Activated naive CD4-positive, alpha-beta T cell treated with anti-CD3 and anti-CD28 coated beads for 36 hours (primary cell): ENCODE data around the gene MICAL3. TPM values are rescaled to one million over a fixed set of nuclear protein-coding genes. Genes with fewer than 3 reads are reported as not detected.
"Not testable (repeated sequence)": the region's sequence is repeated elsewhere in the genome, so short reads cannot be mapped to it uniquely, and the experiment has no call there.

Experiments
- CTCF ChIA-PET: fragments of 350-600 bp; sonication (Branson Sonifier 250); formaldehyde crosslinking; loops from one replicate; lab custom pipeline; 2021; ENCODE audit warnings: antibody characterized with exemption; lab: Charles Lee
- DNase-seq: peaks from one replicate; pipeline ENCODE4 v3.0.0-alpha.2; 2020
- H3K27ac Mint-ChIP-seq: one replicate; pipeline ENCODE4 v1.8.0; 2021; ENCODE audit warnings: mild to moderate bottlenecking, mixed read lengths
- H3K27me3 Mint-ChIP-seq: one replicate; pipeline ENCODE4 v1.8.0; 2021; ENCODE audit warnings: low read depth, mixed read lengths
- H3K36me3 Mint-ChIP-seq: one replicate; pipeline ENCODE4 v1.8.0; 2021; ENCODE audit warnings: low read depth, mixed read lengths
- H3K4me1 Mint-ChIP-seq: one replicate; pipeline ENCODE4 v1.8.0; 2021; ENCODE audit warnings: low read depth, mixed read lengths
- H3K4me3 Mint-ChIP-seq: one replicate; pipeline ENCODE4 v1.8.0; 2021; ENCODE audit warnings: mild to moderate bottlenecking, moderate library complexity, mixed read lengths
- H3K9me3 Mint-ChIP-seq: one replicate; pipeline ENCODE4 v1.8.0; 2021; ENCODE audit warnings: mixed read lengths
- intact Hi-C: fragments of 100-400 bp; cut with micrococcal nuclease; formaldehyde crosslinking; loops from one replicate; pipeline ENCODE4 v1.15.1; 2023
- total RNA-seq, 2 experiments: library from RNA; stranded (reverse); gene quantifications; one replicate each; pipeline ENCODE4 v1.2.3, GENCODE V29; 2021

MICAL3 gene
- total RNA-seq, 2 experiments from 2014 or later, result 21.0 to 25.8 TPM

GRCh38 chr22:17772249-17772957, 252.0 kb downstream of the MICAL3 start:
- H3K27me3 Mint-ChIP-seq, result no peaks in the 10 kb centered on the region
- H3K4me1 Mint-ChIP-seq, result peaks cover 77% of the 10 kb centered on the region
- intact Hi-C loops, result loop anchor here (5.0 kb wide), 1 partner anchor 685 kb away; no protein-coding TSS in a partner anchor
- H3K4me3 Mint-ChIP-seq, result peak overlapping the region; percentile 82
- DNase-seq, result no peak
- no peaks in the 10 kb centered on the region for H3K9me3 Mint-ChIP-seq
- H3K36me3 Mint-ChIP-seq, result no peaks in the 10 kb centered on the region
- CTCF ChIA-PET, result interaction anchor here (1.6 to 3.0 kb wide), 5 partner anchors 9 to 303 kb away, joined by 3 to 15 read pairs (median 7); no protein-coding TSS in a partner anchor
- H3K27ac Mint-ChIP-seq, result no peak overlapping the region

- Mint-ChIP-seq H3K9me3 (no peaks in the 10 kb centered on the region), H3K4me1 (peaks cover 61% of the 10 kb centered on the region), H3K36me3 (no peaks in the 10 kb centered on the region), H3K27ac (no peak overlapping the region), H3K27me3 (no peaks in the 10 kb centered on the region), H3K4me3 (no peak overlapping the region)
- CTCF ChIA-PET, result interaction anchor here (0.7 to 1.3 kb wide), 4 partner anchors 10 to 28 kb away, joined by 3 to 5 read pairs (median 3); no protein-coding TSS in a partner anchor
- peak; percentile 32 for DNase-seq
- intact Hi-C loops, result loop anchor here (5.0 kb wide), 1 partner anchor 683 kb away; no protein-coding TSS in a partner anchor
Observed at GRCh38 chr22:17770180-17771077, 253.9 kb downstream of the MICAL3 start.

GRCh38 chr22:17769716-17770082, 254.7 kb downstream of the MICAL3 start:
- no peak overlapping the region for H3K27ac Mint-ChIP-seq
- no peak for DNase-seq
- intact Hi-C loops, result loop anchor here (5.0 kb wide), 2 partner anchors 62 to 682 kb away; no protein-coding TSS in a partner anchor
- H3K4me3 Mint-ChIP-seq, result no peak overlapping the region
- no peaks in the 10 kb centered on the region for H3K36me3 Mint-ChIP-seq
- peaks cover 61% of the 10 kb centered on the region for H3K4me1 Mint-ChIP-seq
- no peaks in the 10 kb centered on the region for H3K27me3 Mint-ChIP-seq
- CTCF ChIA-PET, result interaction anchor here (0.7 to 1.3 kb wide), 4 partner anchors 10 to 27 kb away, joined by 3 to 5 read pairs (median 3); no protein-coding TSS in a partner anchor
- no peaks in the 10 kb centered on the region for H3K9me3 Mint-ChIP-seq

- Mint-ChIP-seq H3K4me3 (no peak overlapping the region), H3K27ac (no peak overlapping the region), H3K9me3 (no peaks in the 10 kb centered on the region), H3K36me3 (no peaks in the 10 kb centered on the region), H3K4me1 (peaks cover 66% of the 10 kb centered on the region), H3K27me3 (no peaks in the 10 kb centered on the region)
- DNase-seq, result no peak
- intact Hi-C loops, result loop anchor here (5.0 kb wide), 1 partner anchor 62 kb away; no protein-coding TSS in a partner anchor
- CTCF ChIA-PET, result interaction anchor here (0.7 to 2.2 kb wide), 3 partner anchors 11 to 28 kb away, joined by 3 to 6 read pairs (median 5); no protein-coding TSS in a partner anchor
Observed at GRCh38 chr22:17769013-17769715, 255.2 kb downstream of the MICAL3 start.

- no peaks in the 10 kb centered on the region for H3K36me3 Mint-ChIP-seq
- no peaks in the 10 kb centered on the region for H3K27me3 Mint-ChIP-seq
- no peaks in the 10 kb centered on the region for H3K9me3 Mint-ChIP-seq
- H3K4me3 Mint-ChIP-seq, result peak overlapping the region; percentile 11
- DNase-seq, result peak; percentile 73
- intact Hi-C loops, result loop anchor here (1.0 to 5.0 kb wide), 3 partner anchors 10 to 60 kb away; no protein-coding TSS in a partner anchor
- H3K4me1 Mint-ChIP-seq, result peaks cover 58% of the 10 kb centered on the region
- CTCF ChIA-PET, result interaction anchor here (0.6 to 3.7 kb wide), 4 partner anchors 18 to 128 kb away, joined by 3 to 18 read pairs (median 4); no protein-coding TSS in a partner anchor
- H3K27ac Mint-ChIP-seq, result no peak overlapping the region
Observed at GRCh38 chr22:17767233-17768065, 256.9 kb downstream of the MICAL3 start.

- not testable (repeated sequence) for H3K27ac Mint-ChIP-seq, DNase-seq, H3K36me3 Mint-ChIP-seq, H3K27me3 Mint-ChIP-seq, H3K4me3 Mint-ChIP-seq, H3K9me3 Mint-ChIP-seq
- intact Hi-C loops, result loop anchor here (5.0 kb wide), 1 partner anchor 58 kb away; no protein-coding TSS in a partner anchor
- H3K4me1 Mint-ChIP-seq, result peaks cover 48% of the 10 kb centered on the region
- CTCF ChIA-PET, result interaction anchor here (0.6 to 3.7 kb wide), 5 partner anchors 9 to 307 kb away, joined by 4 to 18 read pairs (median 5); no protein-coding TSS in a partner anchor
Observed at GRCh38 chr22:17764852-17765251, 259.5 kb downstream of the MICAL3 start.

GRCh38 chr22:17764036-17764435, 260.3 kb downstream of the MICAL3 start:
- Mint-ChIP-seq H3K27ac (no peak overlapping the region), H3K27me3 (no peaks in the 10 kb centered on the region), H3K4me3 (no peak overlapping the region), H3K9me3 (no peaks in the 10 kb centered on the region), H3K4me1 (peaks cover 46% of the 10 kb centered on the region), H3K36me3 (no peaks in the 10 kb centered on the region)
- intact Hi-C loops, result no loop called here
- no peak for DNase-seq
- CTCF ChIA-PET, result interaction anchor here (0.6 to 2.6 kb wide), 3 partner anchors 9 to 307 kb away, joined by 4 to 10 read pairs (median 5); no protein-coding TSS in a partner anchor

GRCh38 chr22:17763442-17763841, 260.9 kb downstream of the MICAL3 start:
- H3K9me3 Mint-ChIP-seq, H3K36me3 Mint-ChIP-seq, H3K27me3 Mint-ChIP-seq, CTCF ChIA-PET, H3K4me3 Mint-ChIP-seq, H3K27ac Mint-ChIP-seq, DNase-seq, intact Hi-C loops: not testable (repeated sequence)
- H3K4me1 Mint-ChIP-seq, result peaks cover 46% of the 10 kb centered on the region

- CTCF ChIA-PET, result no interaction called here
- Mint-ChIP-seq H3K4me1 (peaks cover 34% of the 10 kb centered on the region), H3K36me3 (peaks cover 3% of the 10 kb centered on the region), H3K27me3 (no peaks in the 10 kb centered on the region), H3K4me3 (no peak overlapping the region), H3K27ac (no peak overlapping the region), H3K9me3 (no peaks in the 10 kb centered on the region)
- intact Hi-C loops, result no loop called here
- no peak for DNase-seq
Observed at GRCh38 chr22:17761138-17761488, 263.2 kb downstream of the MICAL3 start.

GRCh38 chr22:17754233-17754925, 270.0 kb downstream of the MICAL3 start:
- Mint-ChIP-seq H3K4me1 (peaks cover 6% of the 10 kb centered on the region), H3K36me3 (peaks cover 3% of the 10 kb centered on the region), H3K27ac (no peak overlapping the region), H3K9me3 (no peaks in the 10 kb centered on the region), H3K4me3 (no peak overlapping the region), H3K27me3 (no peaks in the 10 kb centered on the region)
- DNase-seq, result peak; percentile 56
- intact Hi-C loops, result loop anchor here (2.0 kb wide), 1 partner anchor 30 kb away; no protein-coding TSS in a partner anchor
- CTCF ChIA-PET, result interaction anchor here (1.0 to 1.7 kb wide), 3 partner anchors 30 to 322 kb away, joined by 3 to 10 read pairs (median 5); no protein-coding TSS in a partner anchor
